HG02571 (cell line): ENCODE results near the gene HSF2BP.
"Not testable (repeated sequence)": the region's sequence is repeated elsewhere in the genome, so short reads cannot be mapped to it uniquely, and the experiment has no call there.

Experiments
- ATAC-seq: cut with Tn5 transposase; IDR thresholded peaks from one replicate; pipeline ENCODE4 v1.9.1; 2021; ENCODE audit warnings: mild to moderate bottlenecking, moderate library complexity; ENCODE audit not compliant: unreplicated experiment

The HSF2BP gene

DNA sequence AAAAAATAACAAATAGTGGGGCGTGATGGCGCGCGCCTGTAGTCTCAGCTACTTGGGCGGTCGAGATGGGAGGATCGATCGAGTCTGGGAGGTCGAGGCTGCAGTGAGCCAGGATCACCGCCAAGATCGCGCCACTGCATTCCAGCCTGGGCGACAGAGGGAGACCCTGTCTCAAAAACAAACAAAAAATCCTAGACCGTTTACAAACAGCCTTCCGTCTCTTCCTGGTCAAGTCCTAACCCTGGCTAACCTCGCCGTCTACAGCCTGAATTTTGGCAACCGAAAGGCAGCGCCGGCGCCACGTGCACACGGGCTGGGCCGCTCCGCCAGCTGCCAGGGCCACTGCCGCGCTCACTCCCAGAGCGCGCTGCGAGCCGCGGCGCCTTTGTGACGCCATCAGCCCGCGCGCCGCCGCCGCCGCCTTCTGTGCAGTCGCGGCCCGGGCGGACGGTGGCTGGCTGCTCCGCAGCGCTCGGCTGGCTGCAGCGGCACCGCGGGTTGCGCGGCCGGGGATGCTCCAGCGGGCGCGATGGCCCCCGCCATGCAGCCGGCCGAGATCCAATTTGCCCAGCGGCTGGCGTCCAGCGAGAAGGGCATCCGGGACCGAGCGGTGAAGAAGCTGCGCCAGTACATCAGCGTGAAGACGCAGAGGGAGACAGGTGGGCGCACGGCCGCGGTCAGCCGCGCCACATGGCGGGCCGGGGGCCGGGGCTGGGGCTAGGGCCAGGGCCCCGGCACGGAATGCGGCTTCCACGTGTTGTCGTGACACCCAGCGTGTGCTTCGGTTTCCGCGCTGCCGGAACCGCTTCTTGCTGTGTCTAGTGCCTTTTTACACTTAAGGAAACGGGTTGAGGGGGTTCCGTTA, at the start of gene HSF2BP, which contains the start of gene RRP1B:
Gene HSF2BP, minus strand, starts transcription at position 353 of the 865 bp plus-strand sequence. CDS start 1,392 bp downstream, outside the sequence.
Gene RRP1B, plus strand, starts transcription at position 425 of the 865 bp plus-strand sequence. Its CDS starts 105 bp downstream, at position 530.
- ATAC-seq: peak; percentile 66

DNA sequence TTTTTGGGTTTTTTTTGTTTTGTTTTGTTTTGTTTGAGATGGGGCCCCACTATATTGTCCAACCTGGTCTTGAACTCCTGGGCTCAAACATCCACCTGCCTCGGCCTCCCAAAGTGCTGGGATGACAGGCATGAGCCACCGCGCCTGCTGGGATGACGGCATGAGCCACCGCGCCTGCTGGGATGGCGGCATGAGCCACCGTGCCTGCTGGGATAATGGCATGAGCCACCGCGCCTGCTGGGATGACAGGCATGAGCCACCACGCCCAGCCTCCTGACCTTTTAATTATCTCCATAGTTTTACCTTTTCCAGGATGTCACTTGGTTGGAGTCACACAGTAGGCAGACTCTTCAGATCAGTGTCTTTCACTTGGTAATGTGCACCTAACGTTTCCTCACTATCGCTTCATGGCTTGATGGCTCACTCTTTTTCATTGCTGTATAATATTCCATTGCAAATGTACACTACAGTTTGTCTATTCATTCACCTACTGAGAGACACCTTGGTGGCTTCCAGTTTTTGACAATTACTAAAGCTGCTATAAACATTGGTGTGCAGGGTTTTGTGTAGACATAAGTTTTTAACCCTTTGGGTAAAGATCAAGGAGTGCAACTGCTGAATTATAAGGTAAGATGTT, 49.6 kb upstream of the HSF2BP start:
- ATAC-seq: no peak

- no peak for ATAC-seq
Measured at GRCh38 chr21:43707462-43707861, 48.2 kb upstream of the HSF2BP start.

- ATAC-seq: no peak
Measured at GRCh38 chr21:43703035-43703880, 44.0 kb upstream of the HSF2BP start.

DNA sequence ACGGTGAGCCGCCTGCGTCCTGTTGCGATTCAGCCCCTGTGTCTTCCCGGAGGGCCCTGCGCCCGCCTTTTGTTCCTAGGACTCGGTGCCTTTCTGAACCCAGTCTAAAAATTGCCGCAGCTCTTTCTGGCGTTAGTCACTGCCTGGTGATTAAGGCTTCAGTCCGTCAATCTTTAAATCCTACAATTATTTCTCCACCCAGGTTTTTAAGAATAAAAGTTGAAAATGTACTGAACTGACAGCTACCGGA, 43.4 kb upstream of the HSF2BP start:
- ATAC-seq: no peak

DNA sequence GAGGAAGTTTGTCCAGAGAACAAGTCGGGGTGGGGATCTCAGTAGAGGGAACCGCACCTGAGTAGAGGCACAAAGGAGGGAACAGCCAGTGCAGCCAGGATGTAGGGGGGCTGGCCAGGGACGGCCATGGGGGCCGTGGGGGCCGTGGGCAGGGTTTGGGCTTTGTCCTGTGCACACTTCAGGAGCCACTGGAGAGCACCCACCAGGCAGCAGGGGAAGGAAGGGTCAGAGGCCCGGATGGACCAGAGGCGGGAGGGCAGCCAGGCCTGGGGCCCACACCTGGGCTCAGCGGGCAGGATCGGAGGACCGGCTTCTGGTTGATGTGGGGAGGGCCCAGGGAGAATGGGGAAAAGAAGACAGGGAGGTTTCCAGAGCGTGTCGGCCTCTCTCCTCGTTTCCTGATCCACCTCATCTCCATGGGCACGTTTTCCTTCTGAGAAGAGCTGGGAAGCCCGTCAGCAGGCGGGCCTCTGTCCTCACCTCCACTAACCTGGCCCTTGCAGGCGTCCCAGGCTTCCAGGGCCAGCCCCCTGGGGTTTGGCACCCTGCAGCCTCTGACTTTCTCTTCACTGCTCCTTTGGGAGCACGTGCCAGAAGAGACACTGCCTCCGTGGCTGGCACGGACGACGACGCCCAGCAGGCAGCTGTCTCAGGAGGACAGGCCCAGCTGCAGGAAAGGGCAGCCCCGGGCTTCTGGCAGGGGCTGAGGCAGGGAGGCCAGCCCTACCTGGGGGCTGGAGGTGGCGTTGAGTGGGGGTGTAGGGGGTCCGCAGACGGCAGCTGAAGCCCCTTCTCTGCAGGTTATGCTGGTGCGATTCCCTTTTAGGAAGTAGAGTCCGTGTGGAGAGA, 42.9 kb upstream of the HSF2BP start:
- ATAC-seq: no peak

DNA sequence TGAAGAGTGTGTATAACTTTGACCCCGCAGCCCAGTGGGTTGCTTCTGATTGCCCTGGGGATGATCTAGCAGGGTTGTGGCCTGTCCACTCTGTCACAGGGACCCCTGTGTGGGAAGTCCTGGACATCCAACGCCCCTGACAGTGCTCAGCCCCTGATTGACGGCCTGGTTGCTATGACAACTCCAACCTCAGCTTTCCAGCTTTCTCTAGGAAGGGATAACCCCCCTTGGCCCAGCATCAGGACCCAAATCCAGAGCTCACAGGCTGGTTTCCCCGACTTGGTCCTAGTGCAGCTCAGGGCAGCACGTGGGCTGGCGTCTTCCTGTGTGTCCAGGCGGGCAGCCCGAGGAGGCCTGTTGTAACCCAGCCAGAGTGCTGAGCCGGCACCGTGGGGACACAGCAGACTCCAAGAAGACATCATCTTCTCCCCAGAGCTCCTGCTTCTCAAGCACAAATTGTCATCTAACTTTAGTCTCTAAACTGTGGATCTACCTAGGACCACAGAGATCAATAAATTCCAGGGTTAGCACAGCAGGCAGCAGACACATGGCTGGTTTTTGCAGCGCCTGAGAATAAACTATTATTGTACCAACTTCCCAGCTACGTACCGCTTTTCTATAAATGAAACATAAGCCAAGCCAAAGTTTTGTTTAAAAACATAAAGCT, 40.8 kb upstream of the HSF2BP start:
- no peak for ATAC-seq

GRCh38 chr21:43699492-43699777, 40.1 kb upstream of the HSF2BP start:
- not testable (repeated sequence) for ATAC-seq

DNA sequence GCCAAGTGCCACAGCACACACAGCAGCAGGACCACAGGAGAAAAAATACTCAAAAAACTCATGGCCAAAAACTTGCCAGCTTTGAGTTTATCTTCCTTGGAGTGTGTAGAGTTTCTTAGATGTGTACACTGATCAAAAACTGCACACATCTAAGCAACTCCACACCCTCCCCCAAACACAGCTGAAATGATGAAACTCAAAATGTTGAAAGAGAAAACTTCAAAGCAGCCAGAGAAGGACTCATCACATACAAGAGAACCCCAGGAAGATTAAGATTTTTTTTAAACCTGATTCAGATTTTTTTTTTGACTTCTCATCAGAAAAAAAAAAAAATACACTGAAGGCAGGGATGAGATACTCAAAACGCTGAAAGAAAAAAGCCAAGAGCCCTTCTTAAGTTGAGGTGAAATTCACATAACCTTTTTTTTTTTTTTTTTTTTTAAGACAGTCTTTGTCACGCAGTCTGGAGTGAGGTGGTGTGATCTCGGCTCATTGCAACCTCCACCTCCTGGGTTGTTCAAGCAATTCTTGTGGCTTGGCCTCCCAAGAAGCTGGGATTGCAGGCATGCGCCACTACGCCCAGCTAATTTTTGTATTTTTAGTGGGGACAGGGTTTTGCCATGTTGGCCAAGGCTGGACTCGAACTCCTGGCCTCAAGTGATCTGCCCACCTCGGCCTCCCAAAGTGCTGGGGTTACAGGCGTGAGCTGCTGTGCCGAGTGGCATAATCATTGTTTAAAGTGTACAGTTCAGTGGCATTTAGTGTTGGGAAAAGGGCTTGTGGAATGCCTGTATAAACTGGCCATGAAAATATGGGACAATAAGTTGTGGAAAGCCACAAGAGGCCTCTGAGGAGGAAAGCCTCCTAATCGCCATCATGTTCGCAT, 38.7 kb upstream of the HSF2BP start:
- no peak for ATAC-seq

GRCh38 chr21:43696214-43696613, 36.9 kb upstream of the HSF2BP start:
- ATAC-seq: no peak

GRCh38 chr21:43694437-43695079, 35.3 kb upstream of the HSF2BP start:
- ATAC-seq: no peak

DNA sequence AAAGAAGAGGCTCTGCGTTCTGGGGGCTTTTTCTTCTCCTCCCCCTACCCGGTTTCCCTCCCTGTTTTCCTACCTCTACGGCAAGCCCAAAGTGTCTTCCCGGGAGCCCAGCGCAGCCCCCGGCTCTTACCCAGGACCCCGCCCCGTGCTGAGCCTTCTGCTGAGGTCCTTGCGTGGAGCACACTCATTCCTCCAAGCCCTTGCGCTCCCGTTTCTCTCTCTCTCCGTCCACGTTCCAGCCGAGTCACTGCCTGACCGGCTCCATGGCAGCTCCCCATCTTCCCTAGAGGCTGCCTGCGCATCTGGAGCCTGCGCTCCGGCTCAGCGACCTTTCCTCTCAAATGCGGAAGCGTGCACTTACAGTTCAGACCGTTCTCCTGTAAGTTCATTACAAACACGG, 34.7 kb upstream of the HSF2BP start:
- no peak for ATAC-seq

GRCh38 chr21:43692949-43693348, 33.7 kb upstream of the HSF2BP start:
- no peak for ATAC-seq

- no peak for ATAC-seq
Measured at GRCh38 chr21:43691801-43692200, 32.5 kb upstream of the HSF2BP start.

- ATAC-seq: no peak
Measured at GRCh38 chr21:43691086-43691795, 32.0 kb upstream of the HSF2BP start.

- no peak for ATAC-seq
Measured at GRCh38 chr21:43690346-43690745, 31.1 kb upstream of the HSF2BP start.

DNA sequence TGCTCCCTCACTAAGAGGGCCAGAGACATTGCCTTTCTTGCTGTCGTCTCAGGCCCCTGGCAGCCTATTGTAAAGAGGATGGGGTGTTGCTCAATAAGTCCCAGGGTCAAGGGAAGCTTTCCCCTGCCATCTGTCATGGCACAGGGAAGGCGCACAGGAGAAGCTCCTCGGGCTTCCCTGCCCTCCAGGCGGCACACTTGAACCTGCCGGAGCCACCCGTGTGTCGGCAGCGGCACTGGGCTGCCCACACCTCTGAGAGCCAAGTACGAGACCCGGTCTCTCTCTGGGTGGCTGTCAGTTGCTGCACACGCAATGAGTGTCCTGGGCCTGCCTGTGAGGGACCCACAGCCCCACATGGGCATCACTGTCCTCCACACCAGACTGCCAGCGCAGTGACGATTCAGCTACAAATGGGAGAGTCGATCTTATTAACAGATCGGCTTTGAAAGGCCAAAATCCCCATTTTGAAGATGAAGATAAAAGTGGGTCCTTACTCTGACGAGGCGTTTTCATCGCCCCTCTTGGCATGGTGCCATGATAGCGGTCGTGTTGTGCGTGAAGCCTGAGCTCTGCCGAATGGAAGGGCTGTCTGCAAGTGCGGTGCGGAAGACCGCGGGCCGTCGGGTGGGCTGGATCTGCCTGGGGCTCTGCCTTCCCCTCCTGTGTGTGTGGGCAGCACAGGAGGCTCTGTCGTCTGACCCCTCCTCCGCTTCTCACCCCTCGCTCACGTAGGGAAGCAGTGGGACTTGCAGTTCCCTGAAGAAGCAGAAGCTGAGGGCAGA, 30.5 kb upstream of the HSF2BP start:
- ATAC-seq: no peak
